ENCODE results near the gene NR4A3. TPM values are rescaled to one million over a fixed set of nuclear protein-coding genes. Genes with fewer than 3 reads are reported as not detected.

The NR4A3 gene
- 0.09 and 0.76 TPM in 2 replicates for total RNA-seq

DNA sequence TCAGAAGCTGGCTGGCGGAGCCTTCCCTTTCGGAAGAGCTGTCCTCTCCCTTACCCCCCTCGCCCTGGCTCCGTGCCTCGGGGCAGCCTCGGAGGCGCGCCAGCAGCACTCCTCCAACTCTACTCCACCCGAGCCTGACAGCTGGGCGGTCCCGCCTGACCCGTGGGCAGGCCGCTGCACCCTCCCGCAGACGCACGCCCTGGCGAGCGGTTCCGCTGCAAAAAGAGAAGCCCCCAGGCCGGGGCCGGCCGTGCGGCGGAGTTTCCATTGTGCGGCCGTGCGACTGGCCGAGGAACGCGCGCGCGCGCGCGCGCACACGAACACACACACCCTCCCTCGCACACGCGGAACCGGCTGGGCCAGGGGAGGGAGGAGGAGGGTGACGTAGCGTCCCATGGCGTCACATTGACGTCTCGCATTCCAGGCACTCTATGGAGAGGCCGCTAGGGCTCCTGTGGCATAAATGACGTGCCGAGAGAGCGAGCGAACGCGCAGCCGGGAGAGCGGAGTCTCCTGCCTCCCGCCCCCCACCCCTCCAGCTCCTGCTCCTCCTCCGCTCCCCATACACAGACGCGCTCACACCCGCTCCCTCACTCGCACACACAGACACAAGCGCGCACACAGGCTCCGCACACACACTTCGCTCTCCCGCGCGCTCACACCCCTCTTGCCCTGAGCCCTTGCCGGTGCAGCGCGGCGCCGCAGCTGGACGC is at the start of gene NR4A3:
Gene NR4A3 (plus strand): TSS at position 490 of the 713 bp plus-strand sequence. CDS start 6,158 bp downstream, outside the sequence.

DNA sequence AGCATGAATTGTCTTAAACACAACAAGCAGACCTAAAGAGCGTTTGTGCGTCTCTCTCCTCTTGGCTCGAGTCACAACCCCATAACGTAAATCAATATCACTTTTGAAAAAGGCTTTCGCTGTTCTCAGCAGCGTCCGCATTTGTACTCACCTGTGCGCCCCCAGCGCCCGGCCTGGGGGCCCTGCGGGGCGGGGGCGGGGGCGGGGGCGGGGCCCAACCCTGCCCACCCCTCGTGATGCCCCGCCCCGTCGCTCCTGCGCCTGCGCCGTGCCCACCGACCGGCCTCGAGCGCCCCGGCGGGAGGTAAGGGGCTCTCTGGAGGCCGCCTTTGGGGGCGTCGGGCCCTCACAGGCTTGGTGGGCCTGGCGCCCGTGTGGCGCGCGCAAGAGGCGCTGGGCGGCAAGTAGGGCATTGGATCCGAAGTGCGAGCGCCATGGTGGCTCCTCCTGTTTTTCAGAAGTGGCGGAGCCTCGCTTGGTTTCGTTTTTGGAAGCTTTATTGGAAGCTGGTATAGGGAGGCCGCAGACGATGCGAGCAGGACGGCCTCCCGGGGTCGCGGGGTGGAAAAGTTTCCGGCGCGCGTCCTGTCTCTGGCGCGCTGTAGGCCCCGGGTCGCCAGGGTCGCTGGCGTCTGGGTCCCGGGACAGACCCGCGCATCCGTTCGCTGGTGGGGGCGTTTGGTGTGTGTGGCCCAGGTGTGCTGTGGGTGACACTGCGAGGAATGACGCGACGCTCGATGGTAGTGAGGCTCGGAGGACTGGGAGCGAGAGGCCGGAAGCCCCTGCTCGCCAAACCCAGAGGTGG is 84.9 kb downstream of the NR4A3 start, which contains the start of gene STX17:
Gene STX17 (plus strand): TSS at position 252 of the 805 bp plus-strand sequence. CDS start 8,586 bp downstream, outside the sequence.

Other genes starting within 250 kb of the NR4A3 start
- gene STX17, start 84.8 kb downstream of the NR4A3 start, total RNA-seq = 14.3 and 18.4 TPM in 2 replicates